ENCODE results near the gene SDCCAG8.

The SDCCAG8 gene

GRCh38 chr1:243505986-243506689 is 250.3 kb downstream of the SDCCAG8 start:
- H3K4me3 ChIP-seq (ENCODE audit: control insufficient read depth, low read depth, low read length) = no peak overlapping the region
- no peak for TF ChIP-seq CTCF (IDR thresholded peaks at IDR 0.05; ENCODE audit: control insufficient read depth, insufficient read depth, low read depth, low read length, missing control alignments)
- DNase-seq (ENCODE audit: low read depth) = no peak

DNA sequence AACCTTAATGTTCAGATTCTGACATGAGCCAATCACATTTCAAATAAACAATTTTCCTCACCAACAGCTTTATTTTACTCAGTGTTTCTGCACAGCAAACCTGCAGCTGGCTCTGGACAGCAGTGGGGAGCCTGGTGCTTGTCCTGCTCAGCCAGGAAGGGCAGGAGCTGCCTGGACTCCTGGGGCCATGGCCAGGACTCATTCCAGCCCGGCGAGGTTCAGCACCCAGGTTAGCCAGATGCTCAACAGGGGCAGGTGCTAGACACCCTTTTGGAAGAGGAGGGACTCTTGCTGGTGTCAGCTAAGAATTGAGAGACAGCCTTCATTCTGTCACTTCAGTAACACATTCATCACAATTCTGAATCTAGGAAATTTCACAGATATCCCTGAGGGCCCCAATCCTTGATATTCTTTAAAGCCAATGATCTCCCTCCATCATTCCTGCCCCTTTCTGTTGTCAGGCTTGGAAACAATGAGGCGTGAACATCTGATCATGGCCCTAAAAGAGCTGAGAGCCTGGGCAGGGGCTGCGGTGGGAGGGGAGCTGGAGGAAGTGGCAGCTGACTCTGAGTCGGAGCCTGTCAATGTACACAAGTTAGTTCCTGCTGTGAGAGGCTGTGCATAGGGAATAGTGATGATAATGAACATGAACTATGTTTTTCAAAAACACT is 251.3 kb downstream of the SDCCAG8 start:
- TF ChIP-seq CTCF (IDR thresholded peaks at IDR 0.05; ENCODE audit: control insufficient read depth, insufficient read depth, low read depth, low read length, missing control alignments) = no peak
- DNase-seq (ENCODE audit: low read depth) = no peak
- no peak overlapping the region for H3K4me3 ChIP-seq (ENCODE audit: control insufficient read depth, low read depth, low read length)

DNA sequence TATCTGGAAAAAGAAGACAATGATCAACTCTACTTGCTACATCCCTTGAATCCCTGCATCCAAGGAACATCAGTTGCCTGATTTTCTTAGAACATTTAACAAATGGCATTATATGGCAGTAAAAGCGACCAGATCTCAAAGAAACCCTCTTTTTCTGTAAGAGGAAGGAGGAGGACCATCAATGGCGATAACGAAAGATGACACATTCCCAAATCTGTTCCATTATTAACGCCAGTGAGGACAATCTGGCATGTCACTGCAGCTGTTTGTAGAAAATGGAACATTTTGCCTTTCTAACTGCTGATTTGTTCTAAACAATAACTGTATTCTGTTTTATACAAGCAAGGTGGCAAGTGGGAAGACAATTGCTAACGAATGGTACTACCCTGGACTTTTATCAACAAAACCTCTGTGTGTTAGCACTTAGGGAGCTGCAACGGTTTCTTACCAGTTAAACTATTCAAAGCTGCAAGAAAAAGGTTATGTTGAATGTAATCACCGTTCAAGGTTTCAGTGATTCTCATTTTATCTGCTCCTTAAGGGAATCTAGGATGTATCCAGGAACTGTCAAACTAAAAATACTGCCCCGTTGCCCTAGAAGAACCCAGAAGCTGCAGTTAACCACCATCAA is 251.9 kb downstream of the SDCCAG8 start:
- no peak overlapping the region for H3K4me3 ChIP-seq (ENCODE audit: control insufficient read depth, low read depth, low read length)
- no peak for TF ChIP-seq CTCF (IDR thresholded peaks at IDR 0.05; ENCODE audit: control insufficient read depth, insufficient read depth, low read depth, low read length, missing control alignments)
- no peak for DNase-seq (ENCODE audit: low read depth)

- no peak overlapping the region for H3K4me3 ChIP-seq (ENCODE audit: control insufficient read depth, low read depth, low read length)
- DNase-seq (ENCODE audit: low read depth) = no peak
These were observed 252.5 kb downstream of the SDCCAG8 start for GRCh38 chr1:243508303-243508713.

DNA sequence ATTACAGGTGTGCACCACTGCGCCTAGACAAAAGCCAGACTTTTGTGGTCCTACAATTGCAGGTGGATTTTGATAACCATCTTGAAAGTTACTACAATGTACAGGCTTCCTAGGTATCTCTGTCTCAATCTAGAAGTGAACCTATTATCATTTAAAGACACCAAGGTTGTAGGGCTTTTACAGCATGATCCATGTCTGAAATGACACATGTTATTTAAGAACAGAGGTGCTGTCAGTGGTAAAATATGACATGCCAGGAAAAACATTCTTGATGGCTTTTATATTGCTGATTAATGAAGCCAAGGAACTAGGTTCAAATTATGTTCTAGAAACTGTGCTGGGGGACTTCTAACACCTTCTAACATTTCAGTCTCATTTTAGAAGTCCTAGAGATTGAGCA is 253.1 kb downstream of the SDCCAG8 start:
- no peak overlapping the region for H3K4me3 ChIP-seq (ENCODE audit: control insufficient read depth, low read depth, low read length)
- no peak for TF ChIP-seq CTCF (IDR thresholded peaks at IDR 0.05; ENCODE audit: control insufficient read depth, insufficient read depth, low read depth, low read length, missing control alignments)
- no peak for DNase-seq (ENCODE audit: low read depth)

More at GRCh38 chr1:243508303-243508713, 252.5 kb downstream of the SDCCAG8 start:
- no peak for TF ChIP-seq CTCF (IDR thresholded peaks at IDR 0.05; ENCODE audit: control insufficient read depth, insufficient read depth, low read depth, low read length, missing control alignments)

- TF ChIP-seq CTCF (IDR thresholded peaks at IDR 0.05; ENCODE audit: control insufficient read depth, insufficient read depth, low read depth, low read length, missing control alignments) = no peak
- DNase-seq (ENCODE audit: low read depth) = no peak
- no peak overlapping the region for H3K4me3 ChIP-seq (ENCODE audit: control insufficient read depth, low read depth, low read length)
These were observed 255.1 kb downstream of the SDCCAG8 start for GRCh38 chr1:243510928-243511327.
